ENCODE results near the gene RAC3.

The RAC3 gene

DNA sequence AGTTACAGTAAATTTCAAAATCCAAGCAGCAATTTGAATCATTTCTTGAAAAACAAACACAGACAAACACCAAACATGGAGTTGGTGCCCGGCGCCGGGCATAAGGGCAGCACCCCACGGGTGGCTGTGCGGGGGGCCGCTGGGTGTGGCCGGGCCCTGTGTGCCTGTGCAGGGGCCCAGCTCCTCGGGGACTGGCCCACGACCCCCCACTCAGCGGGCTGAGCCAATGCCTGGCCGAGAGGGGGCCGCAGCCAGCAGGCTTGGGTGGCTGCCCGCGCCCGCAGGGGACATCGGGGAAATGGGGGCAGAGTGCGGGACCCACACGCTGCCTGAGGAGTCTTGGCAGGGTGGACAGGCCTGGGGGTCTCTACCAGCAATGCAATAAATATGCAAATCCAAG lies 47.0 kb downstream of the RAC3 start:
- DNase-seq: no peak

DNA sequence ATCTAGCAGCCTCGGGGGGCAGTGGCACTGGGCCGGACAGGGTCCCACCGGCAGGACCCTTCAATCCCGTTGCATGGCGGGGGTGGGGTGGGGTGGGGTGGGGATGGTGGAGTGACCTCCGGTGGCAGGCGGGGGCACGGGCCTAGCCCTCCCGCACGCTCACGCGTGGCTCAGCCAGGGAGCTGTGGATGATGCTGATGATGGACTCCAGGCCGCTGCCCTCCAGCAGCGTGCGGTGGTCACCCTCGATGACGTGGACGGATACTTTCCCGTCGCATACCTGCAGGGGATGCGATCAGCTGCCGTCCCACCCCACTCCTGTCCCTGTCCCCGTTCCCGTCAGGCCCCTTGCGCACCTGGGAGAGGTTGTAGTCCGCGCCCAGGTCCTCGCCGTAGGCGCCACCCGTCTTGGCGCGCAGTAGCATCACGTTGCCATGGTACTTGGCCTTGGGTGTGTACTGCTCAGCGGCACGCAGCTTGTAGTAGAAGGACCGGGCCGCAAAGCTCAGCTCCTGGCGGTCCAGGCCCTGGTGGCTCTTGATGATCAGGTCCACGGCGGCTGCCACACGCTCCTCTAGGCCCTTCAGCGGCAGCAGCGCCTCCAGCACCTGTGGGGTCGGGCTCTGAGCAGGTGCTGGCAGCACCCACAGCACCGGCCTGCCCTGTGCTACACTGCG lies 47.7 kb downstream of the RAC3 start:
- DNase-seq: no peak

DNA sequence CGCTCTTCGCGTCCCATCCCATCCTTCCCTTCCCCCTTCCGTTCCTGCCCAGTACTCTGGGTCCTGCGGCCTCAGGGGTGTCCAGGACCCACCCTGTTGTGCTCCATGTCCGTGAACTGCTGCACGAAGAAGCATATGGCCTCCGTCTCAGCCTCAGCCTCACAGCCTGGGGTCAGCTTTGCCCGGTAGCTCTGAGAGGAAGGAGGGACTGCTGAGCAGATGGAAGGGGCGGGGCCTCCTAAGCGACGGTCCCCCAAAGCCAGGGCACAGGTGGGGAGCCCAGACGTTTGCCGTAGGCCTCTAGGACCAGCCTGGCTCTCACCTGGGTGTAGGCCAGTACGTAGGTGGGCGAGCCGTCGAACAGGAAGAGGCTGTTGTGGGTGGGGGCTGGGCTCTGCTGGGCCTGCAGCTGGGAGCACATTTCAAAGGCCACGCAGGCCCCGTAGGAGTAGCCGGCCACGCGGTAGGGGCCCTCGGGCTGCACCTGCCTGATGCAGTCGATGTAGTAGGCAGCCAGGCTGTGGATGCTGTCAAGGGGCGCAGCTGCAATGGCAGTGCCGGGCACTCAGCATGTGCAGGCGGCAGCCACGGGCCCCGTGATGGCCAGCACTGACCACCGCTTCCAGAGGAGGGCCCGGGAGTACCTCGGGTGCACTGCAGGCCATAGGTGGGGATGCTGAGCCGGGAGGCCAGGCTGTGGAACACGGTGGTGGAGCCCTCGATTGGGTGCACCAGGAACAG lies 48.7 kb downstream of the RAC3 start:
- no peak for DNase-seq

GRCh38 chr17:82080789-82081464 lies 49.4 kb downstream of the RAC3 start:
- no peak for DNase-seq

GRCh38 chr17:82081546-82081945 lies 50.1 kb downstream of the RAC3 start:
- DNase-seq: no peak

DNA sequence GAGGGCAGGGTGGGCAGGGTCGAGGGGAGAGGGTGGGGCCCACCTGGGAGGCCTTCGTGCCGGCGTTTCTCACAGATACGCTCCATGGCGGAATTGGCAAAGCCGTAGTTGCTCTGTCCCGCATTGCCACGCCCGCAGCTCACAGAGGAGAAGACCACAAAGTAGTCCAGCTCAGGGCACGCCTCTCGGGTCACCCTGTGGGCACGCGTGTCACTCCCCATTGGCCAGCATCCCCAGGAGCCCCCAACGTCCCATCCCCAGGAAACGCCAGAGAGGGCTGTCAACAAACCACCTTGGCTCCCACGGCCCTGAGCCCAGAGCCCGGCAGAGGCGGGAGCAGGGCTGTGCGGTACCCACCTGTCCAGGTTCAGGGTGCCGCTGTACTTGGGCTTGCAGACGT lies 50.5 kb downstream of the RAC3 start:
- no peak for DNase-seq

GRCh38 chr17:82082456-82082855 lies 51.0 kb downstream of the RAC3 start:
- no peak for DNase-seq

- no peak for DNase-seq
Observed at GRCh38 chr17:82083009-82083408, 51.5 kb downstream of the RAC3 start.
